Stimulated activated CD8-positive, alpha-beta memory T cell treated with anti-CD3 and anti-CD28 coated beads, Interleukin-7, amount 100 ng/mL, for 4 hours (primary cell): ENCODE results near the gene FKBP4.
A peak's percentile ranks its signal among the peaks of the same experiment; 100 is the strongest.

ENCODE experiments used
- DNase-seq, 2 donors: peaks; one replicate each; pipeline ENCODE4 v3.0.0-alpha.2; 2020; ENCODE audit warnings: low read depth in 2 of 2

FKBP4 gene

GRCh38 chr12:2779281-2779680 is 15.5 kb upstream of the FKBP4 start:
- DNase-seq, result no peak

- DNase-seq, result peak in 1 of 2 donors; percentile 11
These were observed 10.7 kb upstream of the FKBP4 start for GRCh38 chr12:2783936-2784600.

GRCh38 chr12:2785017-2785416 is 9.8 kb upstream of the FKBP4 start:
- no peak for DNase-seq

GRCh38 chr12:2791089-2791488 is 3.7 kb upstream of the FKBP4 start:
- no peak for DNase-seq

- no peak for DNase-seq
These were observed 1.9 kb upstream of the FKBP4 start for GRCh38 chr12:2792671-2793500.

GRCh38 chr12:2793561-2793960 is 1.2 kb upstream of the FKBP4 start:
- DNase-seq, result no peak

- DNase-seq, result peak in 1 of 2 donors; percentile 17
These were observed 507 bp upstream of the FKBP4 start for GRCh38 chr12:2794191-2794735.

- DNase-seq, result peak; percentile 22 to 69
These were observed 769 bp downstream of the FKBP4 start for GRCh38 chr12:2795291-2796186.

- no peak for DNase-seq
These were observed 1.5 kb downstream of the FKBP4 start for GRCh38 chr12:2796187-2796666.

GRCh38 chr12:2797721-2798418 is 3.1 kb downstream of the FKBP4 start:
- no peak for DNase-seq

GRCh38 chr12:2800046-2800570 is 5.3 kb downstream of the FKBP4 start:
- no peak for DNase-seq

GRCh38 chr12:2801044-2801783 is 6.4 kb downstream of the FKBP4 start:
- no peak for DNase-seq

- no peak for DNase-seq
These were observed 9.0 kb downstream of the FKBP4 start for GRCh38 chr12:2803635-2804392.

GRCh38 chr12:2804393-2805142 is 9.8 kb downstream of the FKBP4 start:
- DNase-seq, result no peak

GRCh38 chr12:2805143-2805520 is 10.4 kb downstream of the FKBP4 start:
- DNase-seq, result no peak

- no peak for DNase-seq
These were observed 11.9 kb downstream of the FKBP4 start for GRCh38 chr12:2806700-2807099.

GRCh38 chr12:2811801-2812200 is 17.0 kb downstream of the FKBP4 start:
- DNase-seq, result no peak

- peak; percentile 95 to 97 for DNase-seq
These were observed 17.8 kb downstream of the FKBP4 start, which contains the start of gene ITFG2 for GRCh38 chr12:2812290-2813213. ITFG2 (plus strand) TSS chr12:2812668; CDS start chr12:2812761, 93 bp downstream.
